Hepatocyte (in vitro differentiated cells): ENCODE data around the gene GAD2. TPM values are rescaled to one million over a fixed set of nuclear protein-coding genes. Genes with fewer than 3 reads are reported as not detected.

Experiments used
- DNase-seq: peaks from one replicate; pipeline ENCODE4 v3.0.0-alpha.2; 2016; ENCODE audit warnings: low spot score
- H2AFZ ChIP-seq: fragments of 200-600 bp; sonication (generic); 2 replicates; pipeline ENCODE4 v1.6.0; 2016; ENCODE audit warnings: antibody characterized with exemption, mild to moderate bottlenecking
- H3K27ac ChIP-seq: fragments of 200-600 bp; sonication (generic); 2 replicates; pipeline ENCODE4 v1.5.1; 2016; ENCODE audit warnings: mild to moderate bottlenecking
- H3K27me3 ChIP-seq: fragments of 200-600 bp; sonication (generic); 2 replicates; pipeline ENCODE4 v1.6.1; 2016
- H3K36me3 ChIP-seq: fragments of 200-600 bp; sonication (generic); replicated peaks from 2 replicates; pipeline ENCODE4 v1.5.1; 2016; ENCODE audit warnings: low read depth; ENCODE audit not compliant: insufficient read depth
- H3K4me1 ChIP-seq: fragments of 200-600 bp; sonication (generic); 2 replicates; pipeline ENCODE4 v1.5.1; 2016; ENCODE audit warnings: mild to moderate bottlenecking, moderate library complexity; ENCODE audit not compliant: insufficient read depth
- H3K4me2 ChIP-seq: fragments of 200-600 bp; sonication (generic); 2 replicates; pipeline ENCODE4 v1.6.0; 2016
- H3K4me3 ChIP-seq: fragments of 200-600 bp; sonication (generic); 2 replicates; pipeline ENCODE4 v1.5.1; 2016; ENCODE audit warnings: mild to moderate bottlenecking
- H3K79me2 ChIP-seq: fragments of 200-600 bp; sonication (generic); 2 replicates; pipeline ENCODE4 v1.6.0; 2017; ENCODE audit warnings: mild to moderate bottlenecking
- H3K9me2 ChIP-seq: fragments of 200-600 bp; sonication (generic); replicated peaks from 2 replicates; pipeline ENCODE4 v1.6.0; 2017; ENCODE audit warnings: mild to moderate bottlenecking; ENCODE audit not compliant: insufficient read depth
- H3K9me3 ChIP-seq: fragments of 200-600 bp; sonication (generic); 2 replicates; pipeline ENCODE4 v1.5.1; 2016; ENCODE audit warnings: low read depth, mild to moderate bottlenecking
- H4K20me1 ChIP-seq: fragments of 200-600 bp; sonication (generic); 2 replicates; pipeline ENCODE4 v1.6.0; 2016; ENCODE audit warnings: mild to moderate bottlenecking; ENCODE audit not compliant: insufficient read depth, poor library complexity, severe bottlenecking
- EZH2 ChIP-seq: fragments of 200-600 bp; sonication (generic); IDR thresholded peaks from 2 replicates; pipeline ENCODE4 v1.6.1; 2016; ENCODE audit warnings: antibody characterized with exemption, mild to moderate bottlenecking, borderline replicate concordance
- EZH2phosphoT487 ChIP-seq: fragments of 200-600 bp; sonication (generic); IDR thresholded peaks from one replicate; pipeline ENCODE4 v1.6.1; 2018; ENCODE audit warnings: antibody characterized with exemption, mild to moderate bottlenecking, low read depth, moderate library complexity; ENCODE audit not compliant: unreplicated experiment, severe bottlenecking
- WGBS: methylation state at CpG from one replicate; pipeline ENCODE4 v1.1.6; 2016; ENCODE audit warnings: low lambda C conversion rate; ENCODE audit errors: missing lambda C conversion rate; 5-methylcytosine and 5-hydroxymethylcytosine counted together
- polyA plus RNA-seq: library from polyadenylated mRNA; unstranded; fragments of >200 nt; fragmentation: Nextera tagmentation; extraction: Ambion mirVana; gene quantifications from 2 replicates; pipeline ENCODE4 v1.2.1, GENCODE V29; 2016
- total RNA-seq: library from RNA; depleted of rRNA; stranded (reverse); fragments of >200 nt; gene quantifications from 2 replicates; pipeline ENCODE4 v1.2.3, GENCODE V29; 2014
- TF ChIP-seq, protein P1 (sequence below): fragments of 200-600 bp; sonication (generic); IDR thresholded peaks from 2 replicates; pipeline ENCODE4 v1.5.1; 2016; ENCODE audit warnings: antibody characterized with exemption, mild to moderate bottlenecking; ENCODE audit not compliant: poor library complexity

The GAD2 gene
- total and polyA plus RNA-seq, 2 experiments from 2014 or later: 0.33 to 0.53 TPM

DNA sequence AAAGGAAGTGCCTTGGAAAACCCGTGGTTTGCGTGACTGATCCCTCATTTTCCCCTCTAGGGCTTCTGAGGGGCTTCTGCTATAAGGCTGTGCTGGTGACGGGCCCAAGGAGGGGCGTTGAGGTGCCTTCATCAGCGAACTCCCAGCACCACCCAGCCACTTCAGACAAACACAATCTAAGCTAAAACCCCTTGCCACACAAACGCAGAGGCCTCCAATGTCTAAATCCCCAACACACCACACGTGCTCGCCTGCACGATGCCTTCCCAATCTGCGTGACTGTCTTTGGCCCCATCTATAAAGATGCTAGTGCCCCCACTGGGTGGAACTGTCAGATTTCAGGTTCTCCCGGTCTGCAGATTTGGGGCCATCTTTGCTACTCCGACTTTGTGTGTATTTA, 4.1 kb upstream of the GAD2 start:
- Histone ChIP-seq H3K36me3 (no peaks in the 10 kb centered on the region), H3K4me2 (no peak overlapping the region), H3K79me2 (no peaks in the 10 kb centered on the region), H3K4me1 (peaks cover 18% of the 10 kb centered on the region), H2AFZ (no peak overlapping the region), H3K27ac (no peak overlapping the region), H3K4me3 (no peak overlapping the region), H4K20me1 (no peaks in the 10 kb centered on the region), H3K9me3 (no peaks in the 10 kb centered on the region), H3K9me2 (no peaks in the 10 kb centered on the region), H3K27me3 (peaks cover 76% of the 10 kb centered on the region)
- WGBS: 23% methylated on average over 12 of the region's 12 CpGs
- no peak for TF ChIP-seq EZH2
- TF ChIP-seq EZH2phosphoT487: peak; percentile 19
- DNase-seq: no peak

DNA sequence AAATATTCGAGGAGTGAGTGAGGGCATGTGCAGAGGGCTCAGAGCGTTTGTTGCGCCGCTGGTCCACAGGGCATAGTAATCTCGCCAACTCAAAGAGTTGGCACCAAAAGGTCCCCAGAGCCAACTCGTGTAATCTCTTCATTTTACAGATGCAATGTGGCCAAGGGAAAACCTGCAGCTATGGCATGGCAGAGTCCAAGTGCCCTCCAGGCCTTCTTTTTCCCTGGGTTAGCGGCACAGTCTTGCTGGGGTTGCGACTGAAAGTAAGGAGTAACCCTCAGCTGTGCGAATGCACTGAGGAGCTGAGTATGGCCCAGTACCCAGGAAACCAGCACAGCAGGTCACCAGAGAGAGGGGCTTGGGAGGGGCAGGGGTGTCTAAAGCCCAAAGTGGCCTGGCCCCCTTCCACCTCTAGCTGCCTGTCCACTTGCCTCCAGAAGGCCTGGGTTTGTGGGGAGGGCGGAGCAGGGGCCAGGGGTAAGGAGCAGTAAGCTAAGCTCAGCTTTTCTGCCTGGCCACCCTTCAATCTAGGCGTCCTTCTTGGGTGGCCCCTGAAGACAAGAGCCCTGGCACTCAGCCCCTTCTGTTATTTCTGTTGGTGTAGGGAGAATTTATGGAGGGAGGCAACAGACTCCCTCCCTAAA, 3.3 kb upstream of the GAD2 start:
- no peaks in the 10 kb centered on the region for H3K79me2 ChIP-seq
- no peak overlapping the region for H2AFZ ChIP-seq
- no peaks in the 10 kb centered on the region for H3K36me3 ChIP-seq
- 51% methylated on average over 11 of the region's 11 CpGs for WGBS
- no peaks in the 10 kb centered on the region for H3K9me2 ChIP-seq
- H3K4me2 ChIP-seq: no peak overlapping the region
- H3K27ac ChIP-seq: no peak overlapping the region
- no peak for DNase-seq
- H3K4me1 ChIP-seq: peaks cover 25% of the 10 kb centered on the region
- peaks cover 84% of the 10 kb centered on the region for H3K27me3 ChIP-seq
- no peak for TF ChIP-seq EZH2phosphoT487
- TF ChIP-seq, protein P1, sequence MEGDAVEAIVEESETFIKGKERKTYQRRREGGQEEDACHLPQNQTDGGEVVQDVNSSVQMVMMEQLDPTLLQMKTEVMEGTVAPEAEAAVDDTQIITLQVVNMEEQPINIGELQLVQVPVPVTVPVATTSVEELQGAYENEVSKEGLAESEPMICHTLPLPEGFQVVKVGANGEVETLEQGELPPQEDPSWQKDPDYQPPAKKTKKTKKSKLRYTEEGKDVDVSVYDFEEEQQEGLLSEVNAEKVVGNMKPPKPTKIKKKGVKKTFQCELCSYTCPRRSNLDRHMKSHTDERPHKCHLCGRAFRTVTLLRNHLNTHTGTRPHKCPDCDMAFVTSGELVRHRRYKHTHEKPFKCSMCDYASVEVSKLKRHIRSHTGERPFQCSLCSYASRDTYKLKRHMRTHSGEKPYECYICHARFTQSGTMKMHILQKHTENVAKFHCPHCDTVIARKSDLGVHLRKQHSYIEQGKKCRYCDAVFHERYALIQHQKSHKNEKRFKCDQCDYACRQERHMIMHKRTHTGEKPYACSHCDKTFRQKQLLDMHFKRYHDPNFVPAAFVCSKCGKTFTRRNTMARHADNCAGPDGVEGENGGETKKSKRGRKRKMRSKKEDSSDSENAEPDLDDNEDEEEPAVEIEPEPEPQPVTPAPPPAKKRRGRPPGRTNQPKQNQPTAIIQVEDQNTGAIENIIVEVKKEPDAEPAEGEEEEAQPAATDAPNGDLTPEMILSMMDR: no peak
- TF ChIP-seq EZH2: no peak
- H3K9me3 ChIP-seq: no peaks in the 10 kb centered on the region
- H4K20me1 ChIP-seq: no peaks in the 10 kb centered on the region
- H3K4me3 ChIP-seq: no peak overlapping the region

DNA sequence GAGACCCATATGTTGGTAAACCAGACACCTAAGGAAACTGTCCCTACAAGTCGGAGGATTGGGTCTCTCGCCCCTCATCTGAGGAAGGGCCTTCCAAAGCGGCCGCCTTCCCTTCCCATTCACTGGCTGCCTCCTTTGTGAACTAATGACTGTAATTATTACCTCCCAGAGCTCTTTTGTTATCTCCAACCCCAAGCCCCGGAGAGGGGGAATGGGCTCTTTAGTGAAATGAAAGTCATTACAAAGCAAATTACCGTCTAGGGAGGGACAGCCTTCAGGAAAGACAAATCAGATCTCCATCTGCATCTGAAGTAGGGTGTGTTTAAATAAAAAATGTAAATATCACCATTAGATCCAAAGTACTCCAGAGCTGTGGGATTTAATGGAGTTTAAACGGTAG, 2.6 kb upstream of the GAD2 start:
- no peaks in the 10 kb centered on the region for H3K79me2 ChIP-seq
- no peaks in the 10 kb centered on the region for H3K9me2 ChIP-seq
- H3K9me3 ChIP-seq: no peaks in the 10 kb centered on the region
- no peak overlapping the region for H3K27ac ChIP-seq
- H2AFZ ChIP-seq: no peak overlapping the region
- no peak overlapping the region for H3K4me2 ChIP-seq
- H4K20me1 ChIP-seq: no peaks in the 10 kb centered on the region
- H3K4me3 ChIP-seq: no peak overlapping the region
- WGBS: 14% methylated on average over 7 of the region's 7 CpGs
- H3K4me1 ChIP-seq: peaks cover 25% of the 10 kb centered on the region
- H3K27me3 ChIP-seq: peaks cover 91% of the 10 kb centered on the region
- H3K36me3 ChIP-seq: no peaks in the 10 kb centered on the region
- DNase-seq: no peak
- TF ChIP-seq EZH2: no peak
- TF ChIP-seq, protein P1: no peak
- no peak for TF ChIP-seq EZH2phosphoT487

DNA sequence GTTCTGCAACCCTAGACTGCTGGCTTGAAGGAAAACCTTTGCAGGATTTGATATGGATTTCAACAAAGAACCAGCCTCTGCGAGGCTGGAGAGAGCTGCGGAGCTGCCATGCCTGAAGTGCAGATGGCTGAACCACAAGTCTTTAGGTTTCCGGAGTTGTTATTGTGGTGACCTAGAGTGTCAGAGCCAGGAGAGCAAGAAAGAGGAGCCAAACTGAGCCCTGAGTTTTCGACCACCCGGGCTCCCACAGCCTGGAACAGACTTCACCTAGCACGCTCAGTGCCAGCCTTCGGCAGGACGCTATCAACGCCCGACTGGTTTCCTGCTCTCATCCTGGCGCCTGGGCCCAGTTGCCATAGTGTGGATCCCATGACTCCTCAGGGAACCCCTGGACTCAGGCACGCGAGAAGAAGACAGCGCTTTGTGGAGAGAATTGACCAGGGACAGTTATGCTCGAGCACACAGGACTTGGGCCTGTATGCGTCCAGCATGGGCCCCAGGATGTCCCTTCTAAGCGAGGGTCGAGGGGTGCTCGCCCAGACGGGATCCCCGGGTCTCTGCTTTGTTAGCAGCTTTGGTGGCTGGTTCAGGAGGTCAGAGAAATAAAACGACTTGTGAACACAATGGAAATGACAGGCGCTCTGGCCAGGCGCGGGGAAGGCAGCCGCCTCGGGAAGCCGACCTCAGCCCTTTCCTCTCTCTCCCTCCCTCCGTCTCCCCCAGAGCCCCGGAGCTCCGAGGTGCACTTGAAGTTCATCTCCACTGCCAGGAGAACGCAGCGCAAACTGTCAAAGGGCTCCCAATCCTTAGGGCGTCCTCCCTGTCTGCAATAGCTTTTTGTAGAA, 1.8 kb upstream of the GAD2 start:
- Histone ChIP-seq H3K4me3 (no peak overlapping the region), H3K9me2 (no peaks in the 10 kb centered on the region), H4K20me1 (no peaks in the 10 kb centered on the region), H3K9me3 (no peaks in the 10 kb centered on the region), H3K27ac (no peak overlapping the region), H2AFZ (no peak overlapping the region), H3K79me2 (no peaks in the 10 kb centered on the region), H3K27me3 (peaks cover 97% of the 10 kb centered on the region), H3K4me1 (peaks cover 25% of the 10 kb centered on the region), H3K36me3 (no peaks in the 10 kb centered on the region), H3K4me2 (peak overlapping the region; percentile 85)
- DNase-seq: no peak
- no peak for TF ChIP-seq EZH2
- TF ChIP-seq EZH2phosphoT487: peak; percentile 70
- 9% methylated on average over 34 of the region's 34 CpGs for WGBS
